ENCODE measurements around the gene TRAF5.

DNA sequence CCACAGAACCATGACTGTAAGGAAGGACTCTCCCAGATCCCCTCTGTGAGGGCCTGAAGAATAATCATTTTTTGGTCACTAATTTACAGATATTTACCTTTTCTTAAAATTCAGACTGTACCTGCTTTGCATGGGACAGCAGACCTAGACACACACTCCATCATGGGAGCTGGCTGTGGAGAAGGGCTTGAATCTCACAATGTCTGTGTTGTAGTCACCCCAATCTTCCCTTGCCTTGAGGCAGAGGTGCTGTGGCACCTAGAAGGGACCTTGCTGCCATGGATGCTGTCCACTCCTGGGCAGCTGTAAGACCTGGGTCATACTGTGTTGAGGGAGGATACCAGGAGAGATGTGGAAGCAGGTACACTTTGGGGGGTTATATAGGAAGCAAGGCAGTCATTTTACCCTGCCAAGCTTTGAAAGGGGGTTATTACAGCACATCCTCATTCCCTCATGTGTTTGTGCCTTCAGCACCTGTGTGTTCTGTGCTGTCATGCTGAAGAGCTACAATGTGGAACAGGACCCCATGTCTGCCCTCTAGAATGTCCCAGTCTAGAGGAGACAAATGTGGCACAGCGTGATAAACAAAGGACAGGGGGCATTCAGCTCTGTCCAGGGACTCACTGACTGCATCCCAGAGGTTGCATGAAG is 27.1 kb downstream of the TRAF5 start:
- no peak for TF ChIP-seq POLR2A (IDR thresholded peaks at IDR 0.05; ENCODE audit: low read depth, low read length)
- no peak for TF ChIP-seq POLR2AphosphoS5 (IDR thresholded peaks at IDR 0.05; ENCODE audit: low read depth, low read length)
- no peak for TF ChIP-seq TAF1 (IDR thresholded peaks at IDR 0.05; ENCODE audit: borderline replicate concordance, low read depth, low read length)

All from GM12892 (cell line).